Measurements from ENCODE around the gene RAD51B.

GRCh38 chr14:68492381-68493151 lies 673.0 kb downstream of the RAD51B start:
- TF ChIP-seq CTCF (IDR thresholded peaks at IDR 0.05) (no peak), POLR2A (IDR thresholded peaks at IDR 0.05) (no peak), EP300 (IDR thresholded peaks at IDR 0.05) (no peak), POLR2AphosphoS5 (IDR thresholded peaks at IDR 0.05) (no peak)
